GM10248 (cell line): ENCODE results near the gene TMEM17.
A peak's percentile ranks its signal among the peaks of the same experiment; 100 is the strongest.

Experiments
- CTCF ChIA-PET: fragments of 300-600 bp; sonication (Branson Sonifier 250); formaldehyde crosslinking; extraction: SDS; loops from one replicate; lab custom pipeline; 2021; ENCODE audit warnings: antibody characterized with exemption; lab: Yijun Ruan, JAX
- POLR2A ChIA-PET: fragments of 350-650 bp; sonication (Branson Sonifier 250); formaldehyde crosslinking; extraction: SDS; loops from one replicate; lab custom pipeline; 2020; ENCODE audit warnings: antibody characterized with exemption; lab: Yijun Ruan, JAX
- DNase-seq: peaks from one replicate; pipeline ENCODE4 v3.0.0; 2012; ENCODE audit errors: extremely low spot score
- TF ChIP-seq, protein P1 (sequence below): IDR thresholded peaks from 2 replicates; pipeline ENCODE4 v1.5.1; 2012; ENCODE audit warnings: mild to moderate bottlenecking, low read depth; ENCODE audit errors: extremely low read depth, missing control alignments, control extremely low read depth

TMEM17 gene, protein sequence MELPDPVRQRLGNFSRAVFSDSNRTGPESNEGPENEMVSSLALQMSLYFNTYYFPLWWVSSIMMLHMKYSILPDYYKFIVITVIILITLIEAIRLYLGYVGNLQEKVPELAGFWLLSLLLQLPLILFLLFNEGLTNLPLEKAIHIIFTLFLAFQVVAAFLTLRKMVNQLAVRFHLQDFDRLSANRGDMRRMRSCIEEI

DNA sequence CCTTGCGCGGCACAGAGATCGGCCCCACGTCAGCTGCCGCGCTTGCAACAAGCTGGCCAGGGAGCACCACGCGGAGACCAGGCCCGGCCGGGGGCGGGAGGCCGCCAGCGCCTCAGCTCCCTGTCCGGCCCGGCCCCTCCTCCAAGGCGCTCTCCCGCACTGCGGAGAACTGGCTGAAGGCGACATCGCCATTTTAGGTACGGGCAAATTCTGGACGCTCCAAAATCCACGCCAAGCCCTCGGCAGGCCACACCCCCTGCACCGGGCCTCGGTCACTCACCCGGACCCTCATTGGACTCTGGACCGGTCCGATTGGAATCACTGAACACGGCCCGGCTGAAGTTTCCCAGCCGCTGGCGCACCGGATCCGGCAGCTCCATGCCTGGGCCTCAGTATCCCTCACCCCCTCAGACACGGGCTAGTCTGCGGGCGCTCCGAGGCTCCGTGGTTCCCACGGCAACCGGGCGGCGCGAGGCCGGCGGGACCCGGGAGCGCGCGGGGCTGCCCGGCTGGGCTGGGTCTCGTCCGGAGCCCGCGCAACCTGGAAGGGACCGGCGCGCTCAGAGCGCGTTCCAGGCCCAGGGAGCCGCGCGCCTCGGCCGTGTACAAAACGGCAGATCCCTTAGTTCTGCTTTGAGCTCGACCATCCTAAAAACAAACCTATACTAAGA lies at the start of gene TMEM17:
Gene TMEM17 (minus strand): TSS at position 446 of the 671 bp plus-strand sequence. CDS start 66 bp downstream, at position 380.
- TF ChIP-seq, protein P1, sequence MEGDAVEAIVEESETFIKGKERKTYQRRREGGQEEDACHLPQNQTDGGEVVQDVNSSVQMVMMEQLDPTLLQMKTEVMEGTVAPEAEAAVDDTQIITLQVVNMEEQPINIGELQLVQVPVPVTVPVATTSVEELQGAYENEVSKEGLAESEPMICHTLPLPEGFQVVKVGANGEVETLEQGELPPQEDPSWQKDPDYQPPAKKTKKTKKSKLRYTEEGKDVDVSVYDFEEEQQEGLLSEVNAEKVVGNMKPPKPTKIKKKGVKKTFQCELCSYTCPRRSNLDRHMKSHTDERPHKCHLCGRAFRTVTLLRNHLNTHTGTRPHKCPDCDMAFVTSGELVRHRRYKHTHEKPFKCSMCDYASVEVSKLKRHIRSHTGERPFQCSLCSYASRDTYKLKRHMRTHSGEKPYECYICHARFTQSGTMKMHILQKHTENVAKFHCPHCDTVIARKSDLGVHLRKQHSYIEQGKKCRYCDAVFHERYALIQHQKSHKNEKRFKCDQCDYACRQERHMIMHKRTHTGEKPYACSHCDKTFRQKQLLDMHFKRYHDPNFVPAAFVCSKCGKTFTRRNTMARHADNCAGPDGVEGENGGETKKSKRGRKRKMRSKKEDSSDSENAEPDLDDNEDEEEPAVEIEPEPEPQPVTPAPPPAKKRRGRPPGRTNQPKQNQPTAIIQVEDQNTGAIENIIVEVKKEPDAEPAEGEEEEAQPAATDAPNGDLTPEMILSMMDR, result no peak
- ChIA-PET POLR2A (no interaction called here), CTCF (interaction anchor here (0.9 to 1.8 kb wide), 5 partner anchors 10 to 282 kb away, joined by 3 to 6 read pairs (median 4); no protein-coding TSS in a partner anchor)
- DNase-seq, result peak; percentile 81

DNA sequence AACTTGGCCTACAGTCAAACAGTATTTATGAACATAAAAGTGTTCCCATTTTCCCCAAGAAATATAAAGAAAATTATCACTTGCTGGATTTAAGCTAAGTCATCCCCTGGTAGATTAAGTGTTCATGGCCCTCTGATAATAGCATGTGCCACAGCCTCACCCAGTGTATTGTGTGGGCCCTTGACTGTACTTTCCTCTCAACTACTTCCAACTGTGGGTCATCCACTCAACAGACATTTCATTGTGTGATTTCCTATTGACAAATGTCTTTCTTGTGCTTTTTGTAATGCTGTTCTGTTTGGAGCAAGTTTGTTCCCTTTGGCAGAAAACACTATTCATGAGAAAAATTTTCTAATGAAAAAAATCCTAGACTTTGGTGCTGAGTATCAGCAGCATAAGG lies 48.4 kb upstream of the TMEM17 start:
- CTCF ChIA-PET, result no interaction called here
- TF ChIP-seq, protein P1, result no peak
- DNase-seq, result no peak
- POLR2A ChIA-PET, result no interaction called here

DNA sequence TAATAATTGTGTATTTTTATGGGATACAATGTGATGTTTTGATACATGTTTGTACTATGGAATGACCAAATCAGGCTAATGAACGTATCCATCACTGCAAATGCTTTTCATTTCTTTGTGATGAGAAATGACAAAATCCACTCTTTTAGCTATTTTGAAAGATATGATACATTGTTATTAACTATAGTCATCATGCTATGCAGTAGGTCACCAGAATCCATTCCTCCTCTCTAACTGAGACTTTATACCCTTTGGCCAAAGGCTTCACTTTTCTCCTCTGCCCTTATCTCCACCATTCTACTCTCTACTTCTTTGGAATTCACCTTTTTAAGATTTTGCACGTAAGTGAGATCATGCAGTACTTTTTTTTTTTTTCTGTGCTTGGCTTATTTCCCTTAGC lies 44.5 kb upstream of the TMEM17 start:
- CTCF ChIA-PET, result no interaction called here
- TF ChIP-seq, protein P1, result no peak
- DNase-seq, result no peak
- POLR2A ChIA-PET, result no interaction called here

DNA sequence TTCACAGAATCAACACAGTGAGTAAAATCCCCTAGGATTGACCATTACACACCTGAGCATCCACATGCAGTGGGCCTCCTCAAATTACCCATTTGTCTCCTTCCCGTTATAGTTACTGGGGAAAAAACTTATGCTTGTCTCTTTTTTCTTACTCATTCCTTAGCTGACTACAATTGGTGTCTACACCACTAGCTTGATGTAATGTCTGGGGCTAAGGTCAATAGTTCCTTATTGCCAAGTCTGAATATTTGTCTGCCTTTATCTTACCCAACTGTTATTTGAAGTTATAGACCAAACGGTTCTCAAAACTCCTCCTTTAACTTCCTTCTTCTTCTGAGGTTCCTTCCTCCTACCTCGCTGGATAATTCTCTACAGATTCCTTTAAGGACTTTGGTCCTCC lies 41.9 kb upstream of the TMEM17 start:
- CTCF ChIA-PET, result interaction anchor here (0.8 kb wide), 1 partner anchor 31 kb away, joined by 3 read pairs; no protein-coding TSS in a partner anchor
- POLR2A ChIA-PET, result no interaction called here

DNA sequence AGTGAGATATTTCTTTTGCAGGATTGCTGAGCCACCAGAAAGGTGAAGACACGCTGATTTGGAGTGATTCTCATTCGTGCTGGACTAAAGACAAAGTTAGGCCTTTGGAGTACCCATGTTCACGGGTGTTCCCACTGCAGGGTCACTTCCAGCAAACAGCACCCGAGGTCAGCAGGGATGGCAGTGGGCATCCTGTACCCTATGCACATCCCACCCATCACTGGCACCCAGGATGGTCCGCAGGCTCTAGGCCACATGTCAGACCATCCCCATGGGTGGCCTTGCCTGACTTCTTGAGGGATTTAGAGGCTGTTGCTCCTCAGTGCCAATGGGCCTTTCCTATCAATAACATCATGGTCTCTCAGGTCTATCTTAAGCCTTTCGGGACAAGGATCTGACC lies 39.3 kb upstream of the TMEM17 start:
- POLR2A ChIA-PET, result no interaction called here
- TF ChIP-seq, protein P1, result no peak
- CTCF ChIA-PET, result no interaction called here
- no peak for DNase-seq

More for the DNA sequence above, 41.9 kb upstream of the TMEM17 start:
- TF ChIP-seq, protein P1, result no peak
- no peak for DNase-seq

DNA sequence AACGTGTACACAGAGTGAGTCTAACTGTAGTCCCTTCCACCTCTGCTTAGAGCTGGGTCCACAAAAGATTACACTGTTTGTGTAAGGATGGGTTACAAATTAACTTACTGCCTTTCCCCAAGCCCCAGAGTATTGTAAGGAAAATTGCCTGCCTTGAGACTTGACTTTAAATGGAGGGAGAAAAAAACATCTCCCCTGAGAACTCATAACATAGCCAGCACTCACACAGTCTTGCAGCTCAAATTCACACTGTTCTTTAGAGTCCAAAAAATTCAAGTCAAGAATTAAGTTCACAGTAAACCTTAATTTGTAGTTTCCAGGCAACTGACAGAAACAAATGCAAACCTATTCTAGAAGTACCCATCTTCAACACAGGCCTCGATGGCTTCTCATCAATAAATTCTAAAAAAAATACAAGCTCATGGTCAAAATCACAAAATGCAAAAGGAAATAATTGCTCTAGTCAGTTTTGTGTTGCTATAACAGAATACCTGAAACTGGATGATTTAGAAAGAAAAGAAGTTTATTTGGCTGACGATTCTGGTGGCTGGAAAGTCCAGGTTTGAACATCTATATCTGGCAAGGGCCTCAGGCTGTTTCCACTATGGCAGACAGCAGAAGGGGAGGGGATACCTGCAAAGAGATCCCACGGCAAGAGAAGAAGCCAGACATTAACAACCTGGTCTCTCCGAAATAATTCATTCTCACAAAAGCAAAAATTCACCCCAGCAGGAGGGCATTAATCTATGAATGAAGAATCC lies 34.6 kb upstream of the TMEM17 start:
- ChIA-PET CTCF (interaction anchor here (0.9 kb wide), 1 partner anchor 15 kb away, joined by 3 read pairs; no protein-coding TSS in a partner anchor), POLR2A (no interaction called here)
- TF ChIP-seq, protein P1, result no peak
- no peak for DNase-seq
